OCI-LY7 (cell line): Measurements from ENCODE around the gene PHGDH. TPM values are rescaled to one million over a fixed set of nuclear protein-coding genes. Genes with fewer than 3 reads are reported as not detected.

Experiments used
- BruUV-seq: library from RNA; stranded (reverse); fragments of 400-500 nt; replicated peaks from 2 replicates; lab custom pipeline; 2021; lab: Mats Ljungman, UMichigan
- CTCF ChIA-PET: fragments of 300-600 bp; sonication (Branson Sonifier 250); formaldehyde crosslinking; loops from one replicate; lab custom pipeline; 2022; ENCODE audit warnings: antibody characterized with exemption; ENCODE audit not compliant: unreplicated experiment; lab: Charles Lee
- POLR2A ChIA-PET: fragments of 300-600 bp; sonication (Branson Sonifier 250); formaldehyde crosslinking; loops from one replicate; lab custom pipeline; 2022; ENCODE audit warnings: antibody characterized with exemption; lab: Charles Lee
- DNase-seq: peaks from one replicate; pipeline ENCODE4 v3.0.0-alpha.2; 2015; ENCODE audit warnings: low spot score
- H2AFZ ChIP-seq: fragments of 200-600 bp; sonication (generic), shearing (Covaris generic); 2 replicates; pipeline ENCODE4 v1.6.1; 2014; ENCODE audit warnings: mild to moderate bottlenecking, antibody characterized with exemption, low read length, moderate library complexity
- H3K27ac ChIP-seq: fragments of 200-600 bp; sonication (generic); 2 replicates; pipeline ENCODE4 v1.5.1; 2014; ENCODE audit warnings: mixed run types, low read depth, mild to moderate bottlenecking, moderate library complexity, low read length, inconsistent platforms; ENCODE audit not compliant: poor library complexity, severe bottlenecking
- H3K36me3 ChIP-seq: fragments of 200-600 bp; sonication (generic); 2 replicates; pipeline ENCODE4 v1.6.1; 2014; ENCODE audit warnings: mild to moderate bottlenecking, antibody characterized with exemption, low read length, moderate library complexity, mixed read lengths; ENCODE audit not compliant: insufficient read depth
- H3K4me1 ChIP-seq: fragments of 200-600 bp; sonication (generic); 2 replicates; pipeline ENCODE4 v1.5.1; 2014; ENCODE audit warnings: mild to moderate bottlenecking, low read length; ENCODE audit not compliant: insufficient read depth, poor library complexity, severe bottlenecking
- H3K4me2 ChIP-seq: fragments of 200-600 bp; sonication (generic); 2 replicates; pipeline ENCODE4 v1.6.1; 2014; ENCODE audit warnings: mild to moderate bottlenecking, low read length
- H3K4me3 ChIP-seq: fragments of 200-600 bp; sonication (generic); 2 replicates; pipeline ENCODE4 v1.5.1; 2014; ENCODE audit warnings: mild to moderate bottlenecking, low read depth, low read length; ENCODE audit not compliant: poor library complexity, severe bottlenecking
- H3K79me2 ChIP-seq: fragments of 200-600 bp; sonication (generic); 2 replicates; pipeline ENCODE4 v1.6.1; 2016; ENCODE audit warnings: low read depth, mild to moderate bottlenecking, low read length, moderate library complexity, mixed read lengths; ENCODE audit not compliant: insufficient read depth
- H3K9me2 ChIP-seq: fragments of 200-600 bp; sonication (generic); 2 replicates; pipeline ENCODE4 v1.6.1; 2016; ENCODE audit warnings: mild to moderate bottlenecking, low read length, mixed read lengths; ENCODE audit not compliant: insufficient read depth
- H3K9me3 ChIP-seq: fragments of 200-600 bp; sonication (generic); 2 replicates; pipeline ENCODE4 v1.6.1; 2014; ENCODE audit warnings: mild to moderate bottlenecking, mixed run types, low read length, mixed read lengths
- H4K20me1 ChIP-seq: fragments of 200-600 bp; sonication (generic); 2 replicates; pipeline ENCODE4 v1.6.1; 2014; ENCODE audit warnings: mild to moderate bottlenecking, antibody characterized with exemption, low read length, moderate library complexity, mixed read lengths; ENCODE audit not compliant: insufficient read depth
- CTCF ChIP-seq: fragments of 200-600 bp; sonication (generic); conservative IDR thresholded peaks from 2 replicates; pipeline ENCODE4 v1.5.1; 2014; ENCODE audit warnings: mild to moderate bottlenecking, antibody characterized with exemption, low read length, moderate library complexity, mixed read lengths
- EZH2phosphoT487 ChIP-seq: fragments of 200-600 bp; sonication (generic); IDR thresholded peaks from 2 replicates; pipeline ENCODE4 v1.6.1; 2018; ENCODE audit warnings: low read depth, borderline replicate concordance, mild to moderate bottlenecking, mixed run types, antibody characterized with exemption, low read length, moderate library complexity, mixed read lengths
- intact Hi-C: fragments of 100-400 bp; cut with micrococcal nuclease; formaldehyde crosslinking; loops from one replicate; pipeline ENCODE4 v1.10.0; 2022; ENCODE audit not compliant: unreplicated experiment
- total RNA-seq, 2 experiments: library from RNA; depleted of rRNA in 1 of 2; stranded (reverse); fragments of >200 nt in 1 of 2; shearing (Covaris generic) in 1 of 2; gene quantifications; 2 replicates each; pipeline ENCODE4 v1.2.3, GENCODE V29; 2014 to 2022

PHGDH gene
- total RNA-seq, 2 experiments from 2014 or later: 287 to 451 TPM

GRCh38 chr1:119727991-119728390 lies 16.3 kb downstream of the PHGDH start:
- no peaks in the 10 kb centered on the region for H3K4me1 ChIP-seq
- H3K27ac ChIP-seq: no peak overlapping the region
- no peaks in the 10 kb centered on the region for H3K9me2 ChIP-seq
- H3K79me2 ChIP-seq: no peaks in the 10 kb centered on the region
- no peak for TF ChIP-seq EZH2phosphoT487
- H3K4me3 ChIP-seq: no peak overlapping the region
- CTCF ChIA-PET: no interaction called here
- peaks cover 99% of the 10 kb centered on the region for H3K36me3 ChIP-seq
- POLR2A ChIA-PET: no interaction called here
- H2AFZ ChIP-seq: no peak overlapping the region
- H3K9me3 ChIP-seq: no peaks in the 10 kb centered on the region
- BruUV-seq: no TSS peak
- no peaks in the 10 kb centered on the region; the same call in 1 of the 2 replicates for H4K20me1 ChIP-seq
- H3K4me2 ChIP-seq: no peak overlapping the region
- intact Hi-C loops: no loop called here
- DNase-seq: no peak

- Histone ChIP-seq H3K9me2 (no peaks in the 10 kb centered on the region), H3K4me2 (no peak overlapping the region), H4K20me1 (no peaks in the 10 kb centered on the region; the same call in 1 of the 2 replicates), H3K9me3 (no peaks in the 10 kb centered on the region), H3K79me2 (no peaks in the 10 kb centered on the region), H3K36me3 (peaks cover 99% of the 10 kb centered on the region), H3K27ac (no peak overlapping the region), H3K4me3 (no peak overlapping the region), H3K4me1 (no peaks in the 10 kb centered on the region), H2AFZ (no peak overlapping the region)
- CTCF ChIA-PET: no interaction called here
- TF ChIP-seq CTCF (no peak), EZH2phosphoT487 (no peak)
- no TSS peak for BruUV-seq
- no peak for DNase-seq
- intact Hi-C loops: no loop called here
- POLR2A ChIA-PET: no interaction called here
Observed at GRCh38 chr1:119729044-119729443, 17.3 kb downstream of the PHGDH start.

- Histone ChIP-seq H3K36me3 (peaks cover 99% of the 10 kb centered on the region), H3K4me2 (no peak overlapping the region), H3K79me2 (no peaks in the 10 kb centered on the region), H4K20me1 (no peaks in the 10 kb centered on the region; the same call in 1 of the 2 replicates), H3K4me1 (no peaks in the 10 kb centered on the region), H3K9me2 (no peaks in the 10 kb centered on the region), H3K27ac (no peak overlapping the region), H3K4me3 (no peak overlapping the region), H3K9me3 (no peaks in the 10 kb centered on the region), H2AFZ (no peak overlapping the region)
- ChIA-PET POLR2A (interaction anchor here (1.4 kb wide), 1 partner anchor 19 kb away, joined by 5 read pairs; the partner anchor contains the start of gene PHGDH), CTCF (no interaction called here)
- no peak for TF ChIP-seq EZH2phosphoT487
- no peak for TF ChIP-seq CTCF
- no TSS peak for BruUV-seq
- DNase-seq: no peak
- intact Hi-C loops: no loop called here
Observed at GRCh38 chr1:119731060-119731459, 19.3 kb downstream of the PHGDH start.
